NCI-H1694 treated with DMSO at 0.1 percent for 48 hours (cell line): ENCODE results near the gene FLT4.

Experiments used
- DNase-seq: peaks from one replicate; lab custom pipeline; 2025; lab: John Stamatoyannopoulos, UW

FLT4 gene

DNA sequence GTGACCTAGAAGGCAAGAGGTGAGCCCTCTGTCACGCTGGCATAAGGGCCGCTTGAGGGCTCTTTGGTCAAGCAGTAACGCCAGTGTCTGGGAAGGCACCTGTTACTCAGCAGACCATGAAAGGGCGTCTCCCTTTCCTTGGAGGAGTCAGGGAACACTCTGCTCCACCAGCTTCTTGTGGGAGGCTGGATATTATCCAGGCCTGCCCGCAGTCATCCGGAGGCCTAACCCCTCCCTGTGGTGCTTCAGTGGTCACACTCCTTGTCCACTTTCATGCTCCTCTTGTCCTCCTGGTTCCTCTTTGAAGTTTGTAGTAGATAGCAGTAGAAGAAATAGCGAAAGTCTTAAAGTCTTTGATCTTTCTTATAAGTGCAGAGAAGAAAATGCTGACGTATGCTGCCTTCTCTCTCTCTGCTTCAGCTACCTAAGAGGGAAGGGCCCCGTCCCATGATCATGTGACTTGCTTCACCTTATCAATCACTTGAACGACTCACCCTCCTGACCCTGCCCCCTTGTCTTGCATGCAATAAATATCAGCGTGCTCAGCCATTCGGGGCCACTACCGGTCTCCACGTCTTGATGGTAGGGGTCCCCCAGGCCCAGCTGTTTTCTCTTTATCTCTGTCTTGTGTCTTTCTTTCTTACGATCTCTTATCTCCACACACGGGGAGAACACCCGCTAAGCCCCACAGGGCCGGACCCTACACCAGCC is 41.4 kb downstream of the FLT4 start:
- DNase-seq, result no peak

DNA sequence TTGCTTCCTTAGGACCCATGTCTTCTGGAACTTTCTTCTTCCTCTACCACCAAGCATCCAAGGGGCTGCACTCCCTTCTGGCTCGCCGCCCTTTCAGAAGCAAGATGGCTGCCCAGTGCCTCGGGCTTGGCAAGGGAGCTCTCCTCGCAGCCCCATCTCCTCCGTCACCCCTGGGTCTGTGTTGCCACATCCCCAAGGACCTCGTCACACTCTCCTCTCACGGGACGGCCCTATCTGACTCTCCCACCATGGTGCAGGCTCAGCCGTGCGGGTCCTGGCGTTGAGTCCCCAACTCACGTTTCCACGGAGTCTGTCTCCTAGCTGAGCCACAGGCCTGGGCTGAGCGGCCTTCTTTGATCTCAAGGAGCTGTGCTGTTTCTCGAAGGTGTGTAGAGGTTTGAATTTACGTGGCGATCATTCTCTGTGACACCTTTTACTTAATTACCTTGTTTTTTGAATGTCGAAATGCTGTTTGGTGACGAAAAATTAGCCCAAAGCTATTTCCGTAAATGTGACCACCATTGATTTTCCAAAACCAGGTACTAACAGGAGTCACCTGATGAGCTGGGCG is 43.1 kb downstream of the FLT4 start:
- DNase-seq, result no peak

DNA sequence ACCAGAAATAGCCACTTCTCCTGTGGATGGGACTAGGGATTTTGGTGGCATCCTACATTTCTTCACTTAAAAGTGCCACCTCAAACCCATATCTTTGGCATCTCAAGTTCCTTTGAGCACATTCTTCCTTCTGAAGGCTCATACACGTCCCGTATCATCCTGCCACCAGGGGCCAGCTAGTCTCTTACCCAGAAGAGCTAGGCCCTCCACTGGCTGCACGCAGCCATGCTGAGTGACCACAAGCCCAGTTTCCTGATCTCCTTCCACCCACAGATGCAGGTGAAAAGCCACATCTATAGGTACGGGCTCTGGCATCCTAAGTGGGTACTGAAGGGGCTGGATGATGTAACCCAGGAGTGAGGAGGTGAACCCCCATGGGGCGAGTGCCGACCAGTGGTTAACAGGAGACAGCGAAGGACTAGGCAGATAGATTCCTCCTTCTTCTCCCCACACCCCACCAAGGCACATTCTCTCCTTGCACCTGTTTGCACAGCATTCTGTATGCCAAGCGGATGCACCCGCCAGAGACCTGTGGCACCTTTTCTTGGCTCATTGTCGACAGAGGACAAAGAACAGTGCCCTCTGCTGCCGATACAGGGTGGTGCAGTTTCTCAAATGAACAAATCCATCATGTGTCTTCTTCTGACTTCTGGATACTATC is 43.7 kb downstream of the FLT4 start:
- peak; percentile 22 for DNase-seq

DNA sequence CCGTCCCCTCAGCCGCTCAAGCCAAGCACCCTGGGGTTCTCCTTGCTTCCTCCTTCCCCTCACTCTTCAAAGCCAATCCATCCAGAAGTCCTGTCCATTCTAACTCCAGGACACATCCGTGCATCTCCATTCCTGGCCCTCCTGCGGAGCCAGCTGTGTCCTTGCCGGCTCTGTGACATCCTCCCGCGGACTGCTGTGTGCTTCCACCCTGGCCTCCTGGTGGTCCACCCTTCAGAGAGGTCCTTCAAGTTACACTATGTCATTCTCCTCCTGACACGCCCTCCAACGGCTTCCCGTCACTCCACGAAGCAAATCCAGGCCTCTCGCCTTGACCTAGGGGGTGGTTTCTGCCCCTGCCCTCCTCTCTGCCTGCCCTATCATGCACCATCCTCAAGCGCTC is 45.1 kb downstream of the FLT4 start:
- DNase-seq, result no peak

DNA sequence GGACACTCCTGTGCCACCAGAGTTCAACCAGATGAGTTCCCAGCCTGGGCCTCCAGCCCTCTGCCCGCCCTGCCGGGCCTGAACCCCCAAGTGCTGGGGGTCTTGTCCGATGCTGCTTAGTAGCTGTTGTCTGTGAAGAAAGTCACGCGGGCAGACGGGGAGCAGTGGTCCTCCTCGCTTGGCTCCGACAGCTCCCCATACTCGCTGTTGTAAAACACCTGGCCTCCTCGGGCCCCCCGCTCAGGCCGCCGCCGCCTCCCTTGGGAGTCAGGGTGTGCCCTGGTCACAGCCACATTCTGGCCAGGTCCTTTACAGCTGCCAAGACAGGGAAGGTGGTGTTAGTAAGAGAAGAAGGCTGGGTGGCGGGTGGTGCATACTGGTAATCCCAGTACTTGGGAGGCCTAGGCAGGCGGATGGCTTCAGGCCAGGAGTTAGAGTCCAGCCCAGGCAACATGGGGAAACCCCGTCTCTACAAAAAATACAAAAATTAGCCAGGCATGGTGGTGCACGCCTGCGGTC is 46.3 kb downstream of the FLT4 start:
- DNase-seq, result no peak

DNA sequence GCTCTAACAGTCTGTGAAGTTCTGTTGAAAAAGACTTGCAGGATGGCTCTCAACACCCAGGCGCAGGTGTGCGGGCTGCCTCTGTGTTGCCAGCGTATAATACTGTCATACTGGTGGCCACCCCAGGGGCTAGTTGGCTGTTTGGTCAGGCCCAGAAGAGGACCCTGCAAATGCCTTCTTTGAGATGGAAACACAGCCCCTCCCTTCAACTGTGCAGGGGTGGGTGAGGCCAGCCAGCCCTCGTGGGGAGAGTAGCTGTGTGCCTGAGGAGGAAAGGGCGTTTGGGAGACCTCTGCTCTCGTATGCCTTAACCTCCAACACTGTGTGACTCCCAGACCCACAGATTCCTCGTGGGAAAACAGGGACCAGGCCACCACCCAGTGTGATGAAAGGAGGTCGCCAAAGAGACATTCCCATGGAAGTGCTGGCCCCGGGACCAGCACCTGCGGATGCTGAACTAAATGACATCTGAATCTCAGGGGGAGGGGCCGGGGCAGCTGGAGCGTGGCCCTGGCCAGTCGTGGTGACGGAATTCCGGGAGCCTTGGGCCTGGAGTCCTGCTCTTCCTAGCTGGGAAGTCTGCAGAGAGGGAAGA is 46.8 kb downstream of the FLT4 start:
- DNase-seq, result no peak

DNA sequence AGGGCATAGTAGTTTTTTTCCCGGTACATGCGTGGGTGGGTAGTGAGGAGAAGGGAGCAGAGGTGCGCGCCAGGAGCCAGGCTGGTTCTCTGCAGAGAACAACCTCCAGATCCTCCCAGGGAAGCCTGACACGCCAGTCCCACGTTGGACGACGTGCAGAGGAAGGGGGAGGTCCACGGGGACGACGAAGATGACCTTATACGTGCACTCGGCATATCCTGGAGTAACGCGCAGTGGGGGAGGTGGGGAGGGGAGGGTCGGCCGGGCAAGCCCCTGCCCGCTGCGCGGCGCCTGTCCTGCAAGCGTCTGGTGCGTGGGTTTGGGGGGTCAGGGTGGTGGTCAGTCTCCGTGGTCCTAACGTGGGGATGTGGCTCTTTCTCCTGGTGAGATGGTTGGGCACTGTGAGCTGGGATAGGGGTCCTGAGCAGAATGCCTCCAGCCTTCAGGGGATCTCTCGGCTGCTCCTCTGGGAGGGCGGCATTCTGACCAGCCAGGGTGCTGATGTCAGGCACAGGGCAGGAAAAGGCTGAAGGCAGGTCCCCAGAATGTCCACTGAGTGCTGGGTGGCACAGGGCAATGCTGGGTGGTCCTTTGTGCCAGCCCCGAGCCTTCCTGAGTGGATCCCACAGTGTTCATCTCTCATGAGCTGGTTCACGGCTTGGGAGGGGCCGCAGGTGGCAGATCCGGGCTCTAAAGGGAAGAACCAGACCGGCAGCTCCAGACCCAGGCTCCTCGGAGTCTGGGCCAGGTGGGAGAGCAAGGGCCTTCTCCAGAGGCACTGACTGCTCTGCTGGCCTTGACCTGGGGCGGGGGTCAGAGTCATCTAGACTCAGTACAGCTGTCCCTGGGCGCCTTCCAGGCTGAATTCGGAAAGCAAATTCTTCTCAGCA is 47.6 kb downstream of the FLT4 start:
- no peak for DNase-seq

DNA sequence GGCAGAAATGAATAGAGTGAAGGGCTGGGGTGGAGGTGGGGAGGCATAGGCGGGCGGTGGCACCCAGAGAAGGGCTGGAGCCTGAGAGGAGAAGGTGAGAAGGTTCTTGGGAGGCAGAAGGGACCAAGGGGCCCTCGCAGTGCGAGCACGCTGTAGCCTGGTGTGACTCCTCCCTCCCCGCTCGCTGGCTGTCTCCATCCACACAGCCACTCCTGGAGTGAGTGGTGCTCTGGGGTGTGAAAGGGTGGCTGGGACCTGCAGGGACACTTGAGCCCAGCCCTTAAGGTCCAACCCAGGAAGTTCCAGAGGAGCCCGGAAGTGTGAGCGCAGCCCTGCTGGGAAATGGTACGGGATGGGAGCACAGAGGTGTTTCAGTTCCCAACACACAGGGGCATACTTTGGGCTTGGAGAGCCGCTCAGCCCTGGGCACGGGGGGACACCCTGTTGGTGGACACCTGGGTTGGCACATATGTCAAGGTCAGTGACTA is 48.8 kb downstream of the FLT4 start:
- DNase-seq, result no peak

DNA sequence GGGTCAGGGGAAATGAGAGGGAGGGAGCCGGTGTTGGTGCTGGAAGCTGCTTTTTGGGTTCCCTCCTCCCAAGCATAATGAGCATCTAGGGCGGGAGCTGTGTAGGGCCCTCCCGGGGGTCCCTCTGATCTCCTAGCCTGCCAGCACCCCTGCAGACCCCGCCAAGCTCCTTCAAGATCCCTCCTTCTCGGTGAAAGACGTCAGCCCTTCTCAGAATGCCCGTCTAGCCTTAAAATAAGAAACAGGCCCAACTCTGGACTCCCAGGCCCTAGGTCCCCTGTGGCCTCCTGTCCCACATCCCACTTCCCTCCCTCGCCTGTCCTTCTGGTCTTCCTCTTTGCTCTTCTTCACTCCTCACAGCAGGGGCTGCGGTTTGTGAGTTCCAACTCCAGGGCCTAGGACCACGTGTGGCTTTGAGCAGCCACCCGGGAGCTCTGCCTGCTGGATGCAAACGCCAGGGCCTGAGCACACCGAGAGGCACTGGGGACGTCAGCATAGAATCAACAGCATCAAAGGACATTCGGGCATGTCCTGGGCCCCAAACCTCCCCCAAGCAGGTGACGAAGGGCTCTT is 49.3 kb downstream of the FLT4 start:
- DNase-seq, result no peak

DNA sequence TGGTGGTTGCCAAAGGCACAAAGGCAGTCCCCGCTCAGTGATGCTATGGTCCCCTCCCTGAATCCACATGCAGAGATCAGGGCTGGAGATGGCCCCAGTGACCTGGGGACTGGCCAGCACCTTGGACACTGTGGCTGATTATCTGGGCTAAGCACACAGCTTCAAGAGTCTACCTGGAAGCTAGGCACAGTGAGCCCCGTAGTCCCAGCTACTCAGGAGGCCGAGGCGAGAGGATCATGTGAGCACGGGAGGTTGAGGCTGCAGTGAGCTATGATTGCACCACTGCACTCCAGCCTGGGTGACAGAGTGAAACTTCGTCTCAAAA is 49.8 kb downstream of the FLT4 start:
- no peak for DNase-seq

DNA sequence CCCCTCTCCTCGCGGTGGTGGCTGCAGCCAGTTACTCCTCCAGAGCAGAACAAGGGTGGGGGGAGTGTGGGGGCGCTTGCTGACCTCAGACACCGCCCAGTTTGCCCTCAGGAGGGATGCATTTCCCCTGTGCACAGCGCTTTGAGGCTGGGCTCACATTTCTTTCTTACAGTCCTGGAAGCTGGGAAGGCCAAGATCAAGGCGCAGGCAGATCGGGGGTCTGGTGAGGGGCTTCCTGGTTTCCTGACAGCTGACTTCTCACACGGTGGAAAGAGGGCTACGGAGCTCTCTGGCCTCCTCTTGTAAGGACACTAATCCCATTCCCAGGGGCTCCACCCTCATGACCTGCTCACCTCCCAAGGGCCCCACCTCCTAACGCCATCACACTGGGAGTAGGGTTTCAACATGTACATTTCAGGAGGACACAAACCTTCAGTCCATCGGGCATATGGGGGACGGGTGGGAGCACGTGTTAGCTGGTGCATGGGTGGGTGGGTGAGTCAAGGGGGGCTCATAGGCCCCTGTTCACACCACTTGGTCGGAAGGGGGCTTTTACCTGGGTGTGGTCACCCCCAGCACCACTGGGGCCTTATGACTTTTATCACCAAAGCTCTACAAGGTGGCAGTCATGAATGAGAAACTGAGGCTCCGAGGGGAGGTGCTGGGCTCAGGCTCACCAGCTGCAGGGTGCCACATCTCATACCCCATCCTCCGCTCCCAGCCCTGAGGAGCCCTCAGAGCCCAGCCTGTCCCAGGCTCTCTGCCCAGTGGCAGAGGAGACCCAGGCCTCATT is 50.4 kb downstream of the FLT4 start:
- DNase-seq, result no peak

DNA sequence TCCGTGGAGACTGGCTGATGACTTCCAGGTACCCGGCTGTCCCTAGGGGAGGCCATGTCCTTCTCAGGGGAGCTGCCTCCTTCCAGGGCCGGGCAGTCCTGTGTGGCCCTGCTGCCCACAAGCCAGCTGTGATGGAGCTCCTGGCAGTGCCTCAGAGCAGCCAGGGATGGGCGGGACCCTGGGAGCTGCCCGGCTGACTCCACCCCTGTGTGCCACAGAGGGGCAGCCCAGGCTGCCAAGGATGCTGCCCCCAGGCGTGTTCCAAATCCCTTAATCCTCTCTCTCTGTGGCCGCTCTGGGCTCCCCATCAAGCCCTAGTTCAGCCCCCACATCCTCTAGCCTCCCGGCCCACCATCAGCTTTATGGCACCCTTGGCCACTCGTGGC is 51.1 kb downstream of the FLT4 start:
- no peak for DNase-seq

DNA sequence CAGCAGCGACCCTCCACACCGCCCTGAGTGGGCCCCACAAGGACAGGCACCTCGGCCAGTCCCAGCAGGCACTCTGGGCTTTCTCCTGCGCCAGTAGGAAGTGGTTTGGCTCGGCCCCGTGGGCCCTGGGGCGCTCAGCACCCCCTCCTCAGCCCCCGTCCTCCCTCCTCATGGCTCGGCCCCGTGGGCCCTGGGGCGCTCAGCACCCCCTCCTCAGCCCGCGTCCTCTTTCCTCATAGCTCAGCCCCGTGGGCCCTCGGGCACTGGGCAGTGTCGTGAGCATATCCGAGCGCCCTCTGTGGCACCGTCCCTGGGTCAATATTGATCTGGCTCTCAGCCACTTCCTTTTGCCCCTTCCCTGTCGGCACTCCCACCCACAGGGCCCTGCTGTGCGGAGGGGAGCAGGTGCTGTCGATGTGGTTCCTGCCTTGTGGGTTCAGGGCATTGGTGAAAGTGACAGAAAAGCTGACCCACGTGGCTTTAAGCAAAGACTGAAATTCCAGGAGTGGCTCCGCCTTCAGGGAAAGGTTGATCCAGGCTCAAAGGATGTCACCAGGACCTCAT is 52.6 kb downstream of the FLT4 start:
- no peak for DNase-seq

DNA sequence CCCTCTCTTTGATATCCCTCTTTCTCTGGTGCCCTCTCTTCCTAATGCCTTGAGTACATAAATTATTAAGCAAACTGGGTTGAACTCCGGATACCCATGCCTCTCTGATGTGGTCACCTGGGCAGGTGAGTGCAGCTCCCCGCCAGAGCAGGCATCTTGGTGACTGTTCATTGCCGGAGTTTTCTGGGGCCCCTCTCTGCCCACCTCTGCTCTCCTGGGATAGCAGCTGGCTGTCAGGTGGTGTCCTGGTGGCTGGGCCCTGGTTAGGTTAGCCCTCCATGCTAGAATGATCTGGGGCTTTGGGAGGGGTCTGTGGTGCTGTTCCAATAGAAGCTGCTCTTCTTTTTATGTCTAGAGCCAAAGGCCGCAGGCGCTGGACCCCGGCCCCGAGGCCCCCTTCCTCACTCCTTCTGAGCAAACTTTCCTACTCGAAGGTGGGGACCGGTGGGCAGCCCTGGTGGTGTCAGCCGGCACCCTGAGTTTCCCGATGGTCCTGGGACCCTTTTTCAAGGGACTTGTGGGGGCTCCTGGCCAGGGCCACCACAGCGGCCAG is 53.2 kb downstream of the FLT4 start:
- DNase-seq, result no peak

DNA sequence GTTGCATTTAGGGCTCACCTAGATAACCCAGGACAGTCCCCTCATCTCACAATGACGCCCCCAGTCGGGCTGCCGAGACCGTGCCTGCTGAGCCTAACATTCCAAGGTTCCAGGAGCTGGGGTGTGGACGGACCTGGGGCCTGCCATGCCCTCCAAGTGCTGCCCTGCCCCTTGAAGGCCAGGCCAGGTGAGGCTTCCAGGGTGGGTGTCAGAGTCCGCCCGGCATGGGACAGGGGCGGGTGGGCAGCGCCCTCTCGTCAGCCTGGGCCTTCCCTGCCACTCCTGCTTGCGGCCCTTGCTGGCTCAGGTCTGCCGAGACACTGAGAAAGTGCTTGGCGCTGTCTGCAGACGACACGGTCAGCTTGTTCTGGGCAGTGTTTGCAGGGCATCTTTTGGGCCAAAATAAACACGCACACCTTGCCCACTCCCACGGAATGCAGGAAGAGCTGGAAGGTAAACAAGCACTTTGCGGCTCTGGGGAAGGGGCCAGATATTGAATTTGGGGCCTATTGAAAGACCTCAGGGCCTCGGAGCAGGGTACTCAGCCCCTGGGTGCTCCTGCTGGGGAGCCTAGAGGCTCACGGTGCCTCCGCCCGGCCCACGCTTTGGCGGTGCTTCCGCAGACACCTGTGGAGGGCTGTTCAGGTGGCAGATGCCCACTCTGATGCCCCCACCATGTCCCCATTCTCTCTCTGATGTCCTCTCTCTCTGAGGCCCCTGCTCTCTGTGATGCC is 53.9 kb downstream of the FLT4 start:
- no peak for DNase-seq

DNA sequence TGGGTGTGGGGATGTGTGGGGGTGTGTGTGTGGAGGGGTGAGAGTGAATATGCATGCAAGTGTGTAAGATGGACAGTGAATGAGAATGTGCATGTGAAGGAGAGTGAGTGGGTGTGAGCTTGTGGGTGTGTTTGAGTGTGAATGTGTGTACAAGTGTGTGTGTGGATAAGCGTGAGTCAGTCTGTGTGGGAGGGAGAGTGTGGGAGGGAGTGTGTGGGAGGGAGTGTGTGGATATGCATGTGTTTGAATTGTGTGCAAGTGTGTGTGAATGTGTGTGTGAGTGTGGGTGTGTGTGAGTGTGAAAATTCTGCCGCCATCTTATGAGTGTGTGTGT is 54.4 kb downstream of the FLT4 start:
- no peak for DNase-seq

DNA sequence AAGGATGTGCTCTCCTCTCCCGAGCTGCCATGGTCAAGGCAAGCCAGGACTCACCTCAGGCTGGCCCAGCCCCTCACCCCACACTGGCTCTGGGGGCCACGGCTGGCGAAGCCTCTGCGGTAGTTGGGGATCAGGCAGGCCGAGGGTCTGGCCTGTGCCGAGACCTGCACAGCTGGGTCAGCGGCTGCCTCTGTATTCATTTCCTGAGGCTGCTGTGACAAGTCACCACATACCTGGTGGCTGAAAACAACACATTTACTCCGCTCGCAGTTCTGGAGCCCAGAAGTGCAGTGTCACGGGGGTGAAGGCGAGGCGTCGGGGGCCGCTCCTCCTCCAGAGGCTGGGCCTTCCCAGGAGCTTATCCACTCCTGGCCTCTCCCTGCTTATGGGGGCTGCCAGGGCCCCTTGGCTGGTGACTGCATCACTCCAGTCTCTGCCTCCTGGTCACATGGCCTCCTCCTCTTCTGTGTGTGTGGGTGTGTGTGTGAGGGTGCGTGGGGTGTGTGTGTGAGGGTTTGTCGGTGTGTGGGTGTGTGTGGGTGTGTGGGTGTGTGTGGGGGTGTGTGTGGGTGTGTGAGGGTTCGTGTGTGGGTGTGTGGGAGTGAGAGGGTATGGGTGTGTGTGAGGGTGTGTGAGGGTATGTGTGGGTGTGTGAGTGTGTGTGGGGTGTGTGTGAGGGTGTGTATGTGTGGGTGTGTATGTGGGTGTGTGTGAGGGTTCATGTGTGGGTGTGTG is 54.9 kb downstream of the FLT4 start:
- DNase-seq, result no peak

DNA sequence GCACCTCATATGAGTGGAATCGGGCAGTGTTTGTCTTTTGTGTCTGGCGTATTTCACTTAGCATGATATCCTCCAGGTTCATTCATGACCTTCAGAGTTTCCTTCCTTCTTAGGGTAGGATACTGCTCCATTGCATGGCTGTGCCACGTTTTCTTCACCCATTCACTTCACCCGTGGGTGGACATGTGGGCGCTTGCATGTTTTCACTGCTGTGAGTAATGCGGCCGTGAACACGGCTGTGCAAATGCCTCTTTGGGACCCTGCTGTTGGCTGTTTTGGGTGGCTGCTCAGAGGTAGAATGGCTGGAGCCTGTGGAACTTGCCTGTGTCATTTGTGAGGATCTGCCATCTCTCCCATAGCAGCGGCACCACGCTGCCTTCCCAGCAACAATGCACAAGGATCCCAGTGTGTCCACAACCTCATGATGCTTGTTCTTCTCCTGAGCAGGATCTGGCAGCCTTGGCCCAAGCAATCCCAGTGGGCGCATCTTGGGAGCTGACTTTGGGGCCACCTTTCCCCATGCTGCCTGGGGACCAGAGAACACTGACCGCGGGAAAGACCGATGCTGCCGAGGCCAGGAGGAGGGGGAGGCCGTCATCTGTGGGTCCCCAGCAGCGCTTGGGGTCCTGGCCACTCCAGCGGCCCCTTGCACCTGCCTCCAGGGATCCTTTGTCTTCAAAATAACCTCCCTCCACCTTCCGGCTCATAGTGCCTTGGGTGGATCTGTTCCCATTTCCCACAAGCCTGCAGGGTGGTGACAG is 55.8 kb downstream of the FLT4 start:
- DNase-seq, result no peak
